GM18873 (cell line): Measurements from ENCODE around the gene MSI2.

Experiments used
- ATAC-seq: cut with Tn5 transposase; IDR thresholded peaks from one replicate; pipeline ENCODE4 v1.9.1; 2021; ENCODE audit warnings: mild to moderate bottlenecking, moderate library complexity, moderate number of reproducible peaks; ENCODE audit not compliant: unreplicated experiment, low FRiP score

Gene MSI2

GRCh38 chr17:57580055-57580739 is 323.9 kb downstream of the MSI2 start:
- no peak for ATAC-seq

DNA sequence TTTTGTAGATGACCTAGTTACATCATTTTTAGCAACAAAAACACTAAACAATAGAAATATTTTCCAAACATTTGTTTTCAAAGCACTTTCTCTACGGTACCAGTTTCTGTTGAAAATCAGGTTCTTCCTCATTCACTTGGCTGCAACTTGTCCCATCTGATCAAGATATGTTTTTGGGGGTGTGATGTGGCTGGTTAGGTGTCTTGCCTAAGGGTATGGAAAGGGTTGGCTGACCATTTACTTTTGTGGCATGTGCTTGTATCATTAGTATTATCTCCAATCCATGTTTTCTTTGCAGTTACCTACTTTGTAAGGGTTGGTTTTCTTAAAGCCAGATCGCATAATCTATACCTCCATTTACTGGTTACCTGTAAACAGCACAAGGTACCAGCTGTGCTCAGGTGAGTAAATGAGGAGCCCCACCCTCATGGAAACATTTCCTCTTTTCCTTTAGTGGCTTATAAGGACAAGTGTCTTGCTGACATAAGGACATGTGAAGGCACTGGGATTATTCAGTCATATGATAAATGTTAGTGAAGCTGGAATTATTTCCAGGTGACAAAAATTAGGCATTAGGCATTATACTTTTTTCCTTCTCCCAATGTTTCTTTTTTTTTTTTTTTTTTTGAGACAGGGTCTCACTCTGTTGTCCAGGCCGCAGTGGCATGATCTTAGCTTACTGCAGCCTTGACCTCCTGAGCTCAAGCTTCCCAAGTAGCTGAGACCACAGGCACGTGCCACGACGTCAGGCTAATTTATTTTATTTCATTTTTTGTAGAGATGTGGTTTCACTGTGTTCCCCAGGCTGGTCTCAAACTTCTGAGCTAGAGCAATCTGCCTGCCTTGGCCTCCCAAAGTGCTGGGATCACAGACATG is 326.8 kb downstream of the MSI2 start:
- no peak for ATAC-seq

- ATAC-seq, result no peak
Observed at GRCh38 chr17:57584050-57584551, 327.8 kb downstream of the MSI2 start.

DNA sequence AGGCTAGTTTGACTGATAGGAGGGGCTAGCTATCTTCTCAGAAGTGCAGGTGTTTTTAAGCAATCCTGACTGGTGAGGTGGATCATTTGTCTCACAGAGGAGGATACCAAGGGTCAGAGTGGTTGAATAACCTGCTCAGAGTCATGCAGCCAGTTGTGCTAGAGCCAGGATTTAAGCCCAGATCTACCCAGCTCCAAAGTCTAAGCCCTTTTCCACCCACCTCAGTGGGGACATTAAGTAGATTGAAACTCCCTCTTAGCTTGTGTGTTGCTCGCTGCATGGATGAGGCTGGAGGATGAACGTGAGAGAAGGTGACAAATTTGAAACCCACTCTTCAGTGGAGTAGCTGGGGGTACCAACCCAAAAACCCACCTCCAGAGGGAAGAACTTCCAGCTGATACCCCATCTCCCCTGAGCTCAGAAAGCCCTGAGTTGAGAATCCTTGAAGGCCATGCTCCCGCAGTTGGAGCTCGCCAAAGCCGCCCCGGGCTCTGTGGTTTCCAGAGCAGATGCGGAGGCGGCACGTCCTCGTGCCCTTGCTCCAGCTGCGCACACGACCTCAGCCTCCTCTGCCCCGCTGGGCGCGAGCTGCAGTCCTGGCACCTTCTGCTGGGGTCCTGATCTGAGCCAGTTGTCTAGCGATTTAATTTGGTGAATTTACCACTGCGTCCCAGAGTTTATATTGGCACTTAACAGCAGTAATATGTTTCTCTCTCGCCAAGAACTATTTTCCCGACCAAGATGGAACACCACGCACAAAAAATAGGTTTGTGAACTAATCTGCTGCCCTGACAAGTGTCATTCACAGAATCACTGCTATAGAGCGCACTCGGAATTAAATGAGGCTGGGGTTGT is 329.2 kb downstream of the MSI2 start:
- ATAC-seq, result no peak

DNA sequence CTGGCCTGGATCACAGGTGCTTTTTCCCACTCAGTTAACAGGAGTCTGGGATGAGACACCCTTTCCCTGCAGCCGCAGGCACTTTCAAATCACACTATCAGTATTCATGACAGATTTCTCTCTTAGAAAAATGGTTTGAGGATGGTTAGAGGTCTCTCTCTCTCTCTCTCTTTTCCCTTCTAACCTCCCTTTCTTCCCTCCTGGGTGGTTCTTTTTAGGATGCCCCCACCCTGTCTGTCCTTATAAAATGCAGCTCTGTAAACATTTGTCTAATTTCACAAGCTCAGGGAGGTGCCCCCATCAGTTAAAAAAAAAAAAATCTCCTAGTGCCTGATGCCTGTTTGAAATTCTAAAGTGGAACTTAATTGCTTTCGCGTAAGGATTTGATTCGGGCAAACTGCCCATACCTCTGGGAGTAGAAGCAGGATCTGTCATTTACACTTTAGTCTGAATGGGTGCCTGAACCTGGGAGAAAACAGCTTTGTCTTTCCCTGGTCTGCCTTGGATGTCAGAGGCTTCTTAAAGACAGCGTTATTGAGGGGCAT is 329.9 kb downstream of the MSI2 start:
- no peak for ATAC-seq

DNA sequence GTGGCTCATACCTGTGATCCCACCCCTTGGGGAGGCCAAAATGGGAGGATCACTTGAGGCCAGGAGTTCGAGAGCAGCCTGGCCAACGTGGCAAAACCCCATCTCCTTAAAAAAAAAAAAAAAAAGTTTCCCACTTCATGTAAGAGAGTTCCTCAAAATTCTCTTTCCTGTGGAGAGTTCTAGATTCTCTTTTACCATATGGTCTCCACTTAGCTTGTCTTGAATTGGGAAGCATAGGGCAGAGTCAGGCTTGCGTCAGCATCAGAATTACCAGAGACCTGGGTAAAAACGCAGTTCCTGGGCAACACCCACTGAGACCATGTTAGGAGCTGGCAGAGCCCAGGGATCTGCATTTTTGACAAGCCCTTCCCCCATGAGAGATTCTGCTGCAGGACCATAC is 330.4 kb downstream of the MSI2 start:
- no peak for ATAC-seq

DNA sequence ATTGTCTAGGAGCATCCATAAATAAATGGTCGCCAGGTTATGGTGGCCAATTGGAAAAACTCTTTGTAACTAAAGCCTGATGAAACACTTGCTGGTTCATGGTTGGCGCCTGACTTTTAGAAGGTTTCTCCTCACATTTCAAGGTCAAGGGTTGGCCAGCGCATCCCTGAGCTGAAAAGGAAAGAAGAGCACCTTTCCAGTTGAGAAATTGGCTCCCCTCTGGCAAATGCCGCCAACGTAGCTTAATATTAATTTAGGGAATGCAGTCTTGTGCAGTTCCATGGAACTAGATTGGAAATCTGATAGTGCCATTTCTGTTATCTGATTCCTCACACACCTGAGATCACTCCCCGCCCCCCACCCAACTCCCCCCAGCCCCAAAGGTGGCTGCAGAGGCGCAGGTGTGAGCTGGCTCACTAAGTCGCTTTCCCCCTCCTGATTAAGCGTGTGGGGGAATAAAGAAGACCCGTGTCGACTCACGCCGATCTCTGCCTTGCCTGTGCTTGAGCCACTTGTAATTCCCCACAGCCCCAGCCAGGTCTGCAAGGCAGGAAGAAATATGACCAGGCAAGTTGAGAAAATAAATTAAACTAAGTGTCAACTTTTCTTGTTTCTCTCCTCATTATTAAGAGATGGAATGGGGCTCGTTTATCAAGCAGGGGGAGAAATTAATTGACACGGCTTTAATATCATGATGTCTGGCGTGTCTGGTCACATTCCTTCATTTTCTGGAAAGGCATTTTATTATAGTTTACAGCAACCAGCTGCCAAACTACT is 331.1 kb downstream of the MSI2 start:
- no peak for ATAC-seq

GRCh38 chr17:57588086-57588485 is 331.8 kb downstream of the MSI2 start:
- no peak for ATAC-seq

GRCh38 chr17:57589151-57590034 is 333.1 kb downstream of the MSI2 start:
- ATAC-seq, result no peak

GRCh38 chr17:57593739-57594462 is 337.6 kb downstream of the MSI2 start:
- ATAC-seq, result no peak

DNA sequence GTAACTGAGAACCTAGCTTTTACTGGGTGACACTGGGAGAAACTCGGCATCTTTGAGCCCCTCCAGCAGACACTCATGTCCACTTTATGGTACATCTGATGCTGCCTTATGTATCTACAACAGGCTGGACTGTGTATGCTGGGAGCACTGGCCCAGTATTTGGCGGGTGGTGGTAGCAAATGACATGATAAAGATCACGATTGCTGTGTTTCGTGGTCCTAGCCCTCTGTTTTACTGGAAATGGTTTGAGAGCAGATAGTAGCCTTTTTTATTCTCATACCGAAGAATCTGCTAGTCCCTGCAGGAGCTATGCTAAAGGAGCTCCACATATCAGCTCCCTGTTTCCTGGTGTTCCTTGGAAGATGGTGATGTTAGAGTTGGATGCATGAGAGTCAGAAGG is 338.4 kb downstream of the MSI2 start:
- no peak for ATAC-seq

- ATAC-seq, result no peak
Observed at GRCh38 chr17:57595426-57595825, 339.1 kb downstream of the MSI2 start.

- no peak for ATAC-seq
Observed at GRCh38 chr17:57595947-57596695, 339.8 kb downstream of the MSI2 start.

DNA sequence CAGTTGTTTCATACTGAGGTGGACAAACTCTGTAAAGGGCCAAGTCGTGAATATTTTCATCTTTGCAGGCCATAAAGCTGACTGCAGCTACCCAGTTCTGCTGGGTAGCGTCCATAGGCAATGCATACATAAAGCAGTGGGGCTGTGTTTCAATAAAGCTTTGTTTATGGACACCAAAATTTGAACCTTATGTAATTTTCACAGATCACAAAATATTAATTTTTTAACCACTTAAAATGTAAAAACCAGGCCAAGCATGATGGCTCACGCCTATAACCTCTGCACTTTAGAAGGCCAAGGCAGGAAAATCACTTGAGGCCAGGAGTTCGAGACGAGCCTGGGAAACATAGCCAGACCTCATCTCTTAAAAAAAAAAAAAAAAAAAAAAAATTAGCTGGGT is 340.8 kb downstream of the MSI2 start:
- ATAC-seq, result no peak

DNA sequence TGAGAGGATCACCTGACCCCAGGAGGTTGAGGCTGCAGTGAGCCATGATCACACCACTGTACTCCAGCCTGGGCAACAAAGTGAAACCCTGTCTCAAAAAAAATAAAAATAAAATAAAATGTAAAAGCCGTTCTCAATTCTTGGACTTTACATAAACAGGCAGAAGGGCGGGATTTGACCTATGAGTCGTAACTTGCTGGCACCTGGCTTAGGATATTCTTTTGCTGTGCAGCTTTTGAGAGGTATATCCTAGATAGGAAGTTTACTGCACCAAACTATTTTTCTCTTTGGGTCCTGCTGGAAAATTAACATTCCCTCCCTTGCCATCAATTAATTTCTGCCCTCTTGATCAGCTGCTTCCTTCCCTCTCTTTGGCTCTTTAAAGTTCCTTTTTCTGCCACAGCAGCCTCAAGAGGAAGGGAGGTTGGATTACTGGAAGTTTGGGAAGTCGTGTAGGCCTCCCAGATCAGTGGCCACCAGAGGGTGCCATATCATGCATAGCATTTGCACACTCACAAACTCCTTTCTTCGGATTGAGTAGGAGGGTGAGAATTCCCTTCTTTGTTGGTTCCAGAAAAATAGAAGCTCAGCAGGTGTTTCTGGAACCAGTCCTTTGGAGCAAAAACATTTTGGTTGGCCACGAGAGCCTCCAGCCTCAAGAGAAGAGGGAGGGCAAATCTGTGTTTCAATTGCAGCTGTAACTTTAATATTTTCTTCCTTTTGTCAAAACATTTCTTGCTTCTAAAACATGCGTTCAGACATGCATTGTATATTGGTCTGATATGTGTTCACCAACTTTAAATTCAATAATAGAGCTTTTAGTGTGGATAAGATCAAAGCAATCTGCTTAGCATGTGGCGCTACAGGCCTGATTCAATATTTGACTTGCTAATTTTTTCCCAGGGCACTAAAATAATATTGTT is 341.5 kb downstream of the MSI2 start:
- ATAC-seq, result no peak

DNA sequence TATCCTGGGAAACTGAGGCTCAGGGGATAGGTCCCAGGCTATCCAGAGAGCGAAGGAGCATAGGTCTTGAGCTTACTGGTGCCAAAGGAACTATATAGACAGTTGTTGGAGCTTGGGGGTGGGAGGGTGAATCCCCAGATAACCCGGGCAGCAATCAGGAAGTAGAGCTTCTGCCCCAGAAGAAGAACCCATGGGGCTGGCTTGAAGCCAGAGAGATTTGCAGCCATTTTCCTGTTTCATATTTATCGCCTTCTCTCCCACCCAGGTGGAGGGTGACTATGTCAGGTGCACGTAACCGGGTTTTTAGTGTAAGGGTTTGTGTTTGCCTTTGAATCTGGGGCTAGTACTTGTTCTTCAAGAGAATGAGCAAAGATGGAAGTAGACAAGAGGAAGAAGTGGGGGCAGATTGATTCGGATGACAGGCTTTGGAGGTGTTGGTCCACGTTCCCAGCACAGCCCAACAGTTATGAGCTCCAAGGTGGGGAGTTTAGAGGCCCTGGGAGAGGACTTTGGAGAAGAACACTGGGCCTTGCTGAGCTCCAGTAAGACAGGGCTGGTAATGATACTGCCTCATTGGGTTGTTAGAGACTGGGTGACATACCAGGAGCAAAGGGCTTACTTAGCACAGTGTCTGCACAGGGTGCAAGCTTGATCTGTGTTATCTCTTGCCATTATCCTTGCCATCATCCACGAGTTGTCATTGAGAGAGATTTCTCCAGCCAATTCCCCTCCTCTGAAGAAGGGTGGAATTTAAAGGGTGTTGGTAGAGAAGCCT is 343.1 kb downstream of the MSI2 start:
- no peak for ATAC-seq
